ENCODE measurements around the gene CEND1.
A peak's percentile ranks its signal among the peaks of the same experiment; 100 is the strongest.

The CEND1 gene

GRCh38 chr11:796565-797295 is 6.8 kb upstream of the CEND1 start:
- Histone ChIP-seq H3K9me3 (ENCODE audit: insufficient read depth, low read length) (no peaks in the 10 kb centered on the region), H3K9ac (ENCODE audit: low read length) (peak overlapping the region; percentile 90), H3K4me3 (ENCODE audit: low read length) (peak overlapping the region; percentile 92), H3K36me3 (replicated peaks; ENCODE audit: low read depth, low read length) (peaks cover 3% of the 10 kb centered on the region), H3K4me2 (ENCODE audit: low read length) (peak overlapping the region; percentile 98), H4K20me1 (ENCODE audit: insufficient read depth, low read length) (peaks cover 4% of the 10 kb centered on the region; the same call in 1 of the 2 replicates), H2AFZ (ENCODE audit: low read depth, low read length) (no peak overlapping the region), H3K4me1 (ENCODE audit: low read length) (peaks cover 14% of the 10 kb centered on the region), H3K27me3 (ENCODE audit: low read depth, low read length) (no peaks in the 10 kb centered on the region), H3K27ac (ENCODE audit: low read length) (peak overlapping the region; percentile 78), H3K79me2 (ENCODE audit: low read length) (peaks cover 34% of the 10 kb centered on the region)
- TF ChIP-seq EZH2phosphoT487 (IDR thresholded peaks at IDR 0.05; ENCODE audit: low read depth), result no peak
- TF ChIP-seq, protein P1, sequence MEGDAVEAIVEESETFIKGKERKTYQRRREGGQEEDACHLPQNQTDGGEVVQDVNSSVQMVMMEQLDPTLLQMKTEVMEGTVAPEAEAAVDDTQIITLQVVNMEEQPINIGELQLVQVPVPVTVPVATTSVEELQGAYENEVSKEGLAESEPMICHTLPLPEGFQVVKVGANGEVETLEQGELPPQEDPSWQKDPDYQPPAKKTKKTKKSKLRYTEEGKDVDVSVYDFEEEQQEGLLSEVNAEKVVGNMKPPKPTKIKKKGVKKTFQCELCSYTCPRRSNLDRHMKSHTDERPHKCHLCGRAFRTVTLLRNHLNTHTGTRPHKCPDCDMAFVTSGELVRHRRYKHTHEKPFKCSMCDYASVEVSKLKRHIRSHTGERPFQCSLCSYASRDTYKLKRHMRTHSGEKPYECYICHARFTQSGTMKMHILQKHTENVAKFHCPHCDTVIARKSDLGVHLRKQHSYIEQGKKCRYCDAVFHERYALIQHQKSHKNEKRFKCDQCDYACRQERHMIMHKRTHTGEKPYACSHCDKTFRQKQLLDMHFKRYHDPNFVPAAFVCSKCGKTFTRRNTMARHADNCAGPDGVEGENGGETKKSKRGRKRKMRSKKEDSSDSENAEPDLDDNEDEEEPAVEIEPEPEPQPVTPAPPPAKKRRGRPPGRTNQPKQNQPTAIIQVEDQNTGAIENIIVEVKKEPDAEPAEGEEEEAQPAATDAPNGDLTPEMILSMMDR (IDR thresholded peaks at IDR 0.05; ENCODE audit: low read depth, low read length), result no peak

DNA sequence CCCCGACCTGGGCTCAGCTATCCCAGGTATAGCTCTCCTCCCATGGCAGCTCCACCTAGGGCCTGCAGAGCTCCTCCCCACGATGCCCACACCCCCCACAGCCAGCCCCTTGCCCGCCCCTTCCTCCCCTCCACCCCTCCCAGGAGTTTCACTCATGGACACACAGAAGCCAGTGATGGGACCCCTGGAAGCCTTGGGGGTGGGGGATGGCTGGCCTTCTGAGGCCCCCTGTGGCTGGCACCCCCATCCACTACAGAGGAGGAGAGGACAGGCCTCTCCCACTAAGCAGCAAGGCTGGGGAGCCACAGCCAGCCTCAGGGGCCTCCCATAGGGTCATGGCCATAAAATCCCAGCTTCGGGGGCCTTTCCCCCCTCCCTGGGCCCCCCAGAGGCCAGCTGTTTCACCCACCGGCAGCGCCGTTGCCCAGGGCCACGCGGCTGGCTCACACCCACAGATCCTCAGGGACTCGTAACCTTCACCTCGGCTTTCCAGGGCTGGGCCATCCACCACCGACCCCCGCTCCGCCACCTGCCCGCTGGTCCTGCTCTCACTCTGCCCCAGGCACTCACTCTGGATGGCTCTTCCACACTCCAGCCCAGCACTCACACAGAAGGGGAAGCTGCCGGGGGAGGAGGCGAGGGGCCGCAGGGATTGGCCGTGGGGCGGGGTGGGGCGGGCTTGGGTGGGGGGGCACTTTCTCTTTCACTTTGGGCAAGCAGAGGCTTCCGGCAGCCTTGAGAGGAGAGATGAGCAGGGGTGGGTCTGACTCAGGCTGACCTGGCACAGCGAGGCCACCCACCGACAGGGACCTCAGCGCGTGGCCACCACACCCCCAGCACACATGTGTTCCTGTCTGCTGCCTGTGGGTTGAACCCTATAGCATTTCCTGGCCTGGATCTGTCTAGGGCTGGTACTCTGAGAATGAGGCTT is 6.0 kb upstream of the CEND1 start:
- no peaks in the 10 kb centered on the region for H3K9me3 ChIP-seq (ENCODE audit: insufficient read depth, low read length)
- peaks cover 14% of the 10 kb centered on the region for H3K4me1 ChIP-seq (ENCODE audit: low read length)
- peaks cover 3% of the 10 kb centered on the region for H3K36me3 ChIP-seq (replicated peaks; ENCODE audit: low read depth, low read length)
- TF ChIP-seq, protein P1 (IDR thresholded peaks at IDR 0.05; ENCODE audit: low read depth, low read length), result no peak
- TF ChIP-seq EZH2phosphoT487 (IDR thresholded peaks at IDR 0.05; ENCODE audit: low read depth), result no peak
- peaks cover 34% of the 10 kb centered on the region for H3K79me2 ChIP-seq (ENCODE audit: low read length)
- no peak overlapping the region for H2AFZ ChIP-seq (ENCODE audit: low read depth, low read length)
- H3K27ac ChIP-seq (ENCODE audit: low read length), result peak overlapping the region; percentile 78
- H3K4me2 ChIP-seq (ENCODE audit: low read length), result peak overlapping the region; percentile 98
- no peaks in the 10 kb centered on the region for H3K27me3 ChIP-seq (ENCODE audit: low read depth, low read length)
- H3K9ac ChIP-seq (ENCODE audit: low read length), result peak overlapping the region; percentile 90
- H3K4me3 ChIP-seq (ENCODE audit: low read length), result peak overlapping the region; percentile 92
- peaks cover 6% of the 10 kb centered on the region; the same call in 1 of the 2 replicates for H4K20me1 ChIP-seq (ENCODE audit: insufficient read depth, low read length)

DNA sequence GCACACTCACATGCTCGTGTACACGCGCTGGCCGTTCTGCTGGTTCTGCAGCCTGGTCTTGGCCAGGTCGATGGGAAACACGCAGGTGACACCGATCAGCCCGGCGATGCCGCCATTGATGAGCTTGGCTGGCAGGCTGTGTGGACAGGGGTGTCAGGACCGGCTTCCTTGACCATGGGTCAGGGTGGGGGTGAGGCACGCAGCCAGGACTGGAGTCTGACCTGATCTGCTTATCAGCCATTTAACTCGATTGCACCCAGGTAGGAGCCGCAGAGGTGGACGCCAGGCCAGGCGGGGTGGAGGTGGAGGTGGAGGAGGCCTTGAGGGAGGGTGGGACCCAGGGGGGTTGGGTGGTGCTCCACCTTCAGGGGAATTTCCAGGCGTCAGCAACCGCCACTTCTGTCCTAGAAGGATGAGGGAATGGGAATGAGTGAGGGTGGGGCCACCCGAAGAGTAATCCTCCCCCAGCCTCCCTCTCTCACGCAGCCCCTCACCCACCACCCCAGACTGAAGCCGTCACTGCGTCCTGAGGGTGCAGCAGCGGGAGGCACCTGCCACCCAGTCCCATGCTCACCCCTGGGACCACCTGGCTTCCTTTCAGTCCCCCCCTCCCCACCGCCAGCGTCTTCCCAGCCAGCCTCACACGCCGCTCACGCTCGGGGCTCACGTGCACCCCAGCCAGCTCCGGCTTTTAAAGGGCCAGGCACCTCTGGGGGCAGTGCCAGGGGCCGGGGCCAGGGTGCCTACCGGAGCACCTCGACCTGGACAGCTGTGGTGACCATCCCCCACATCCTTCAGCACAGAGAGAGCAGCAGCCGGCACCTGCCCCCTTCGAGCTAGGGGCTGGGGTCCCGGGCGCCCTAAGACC is 5.1 kb upstream of the CEND1 start:
- Histone ChIP-seq H4K20me1 (ENCODE audit: insufficient read depth, low read length) (peaks cover 11% of the 10 kb centered on the region; the same call in 1 of the 2 replicates), H3K4me1 (ENCODE audit: low read length) (peaks cover 14% of the 10 kb centered on the region), H2AFZ (ENCODE audit: low read depth, low read length) (no peak overlapping the region), H3K9me3 (ENCODE audit: insufficient read depth, low read length) (no peaks in the 10 kb centered on the region), H3K79me2 (ENCODE audit: low read length) (peaks cover 34% of the 10 kb centered on the region), H3K27ac (ENCODE audit: low read length) (peak overlapping the region; percentile 60), H3K9ac (ENCODE audit: low read length) (peak overlapping the region; percentile 87), H3K4me2 (ENCODE audit: low read length) (peak overlapping the region; percentile 98), H3K36me3 (replicated peaks; ENCODE audit: low read depth, low read length) (peaks cover 3% of the 10 kb centered on the region), H3K4me3 (ENCODE audit: low read length) (peak overlapping the region; percentile 92), H3K27me3 (ENCODE audit: low read depth, low read length) (no peaks in the 10 kb centered on the region)
- no peak for TF ChIP-seq EZH2phosphoT487 (IDR thresholded peaks at IDR 0.05; ENCODE audit: low read depth)
- TF ChIP-seq, protein P1 (IDR thresholded peaks at IDR 0.05; ENCODE audit: low read depth, low read length), result no peak
